ENCODE results near the gene PRKCI.
"Not testable (repeated sequence)": the region's sequence is repeated elsewhere in the genome, so short reads cannot be mapped to it uniquely, and the experiment has no call there.

PRKCI gene

DNA sequence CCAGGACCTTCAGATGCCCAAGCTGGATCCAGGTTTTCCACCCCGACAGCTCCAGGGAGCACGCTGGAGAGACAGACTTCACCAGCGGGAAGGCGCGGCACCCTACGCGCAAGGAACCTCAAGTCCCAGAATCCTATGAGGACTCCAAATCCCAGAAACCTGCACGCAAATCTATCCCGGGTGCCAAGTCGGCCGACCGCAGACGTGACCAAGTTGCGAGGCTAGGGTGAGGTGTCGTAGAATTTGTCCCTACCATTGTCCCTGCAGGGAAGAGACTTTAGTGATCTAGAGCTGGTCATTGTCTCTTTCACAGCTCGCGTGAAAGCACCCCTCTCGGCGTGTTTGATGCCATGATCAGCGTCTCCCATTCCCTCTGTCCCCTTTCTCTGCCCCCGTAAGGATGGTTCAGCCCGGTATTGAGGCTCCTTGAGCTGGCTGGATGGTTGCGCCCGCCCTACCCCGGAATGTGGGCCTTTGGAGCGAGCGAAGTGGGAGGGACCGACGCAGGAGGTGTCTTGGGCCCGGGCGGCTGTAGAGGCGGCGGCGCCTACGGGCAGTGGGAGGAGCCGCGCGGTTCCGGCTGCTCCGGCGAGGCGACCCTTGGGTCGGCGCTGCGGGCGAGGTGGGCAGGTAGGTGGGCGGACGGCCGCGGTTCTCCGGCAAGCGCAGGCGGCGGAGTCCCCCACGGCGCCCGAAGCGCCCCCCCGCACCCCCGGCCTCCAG, at the start of gene PRKCI:
Gene PRKCI (plus strand): TSS at position 501 of the 723 bp plus-strand sequence. CDS start 246 bp downstream, outside the sequence.
- H3K4me3 ChIP-seq (ENCODE audit: low read length), result peak within 1 kb of the TSS; percentile 68
- TF ChIP-seq, protein P1, sequence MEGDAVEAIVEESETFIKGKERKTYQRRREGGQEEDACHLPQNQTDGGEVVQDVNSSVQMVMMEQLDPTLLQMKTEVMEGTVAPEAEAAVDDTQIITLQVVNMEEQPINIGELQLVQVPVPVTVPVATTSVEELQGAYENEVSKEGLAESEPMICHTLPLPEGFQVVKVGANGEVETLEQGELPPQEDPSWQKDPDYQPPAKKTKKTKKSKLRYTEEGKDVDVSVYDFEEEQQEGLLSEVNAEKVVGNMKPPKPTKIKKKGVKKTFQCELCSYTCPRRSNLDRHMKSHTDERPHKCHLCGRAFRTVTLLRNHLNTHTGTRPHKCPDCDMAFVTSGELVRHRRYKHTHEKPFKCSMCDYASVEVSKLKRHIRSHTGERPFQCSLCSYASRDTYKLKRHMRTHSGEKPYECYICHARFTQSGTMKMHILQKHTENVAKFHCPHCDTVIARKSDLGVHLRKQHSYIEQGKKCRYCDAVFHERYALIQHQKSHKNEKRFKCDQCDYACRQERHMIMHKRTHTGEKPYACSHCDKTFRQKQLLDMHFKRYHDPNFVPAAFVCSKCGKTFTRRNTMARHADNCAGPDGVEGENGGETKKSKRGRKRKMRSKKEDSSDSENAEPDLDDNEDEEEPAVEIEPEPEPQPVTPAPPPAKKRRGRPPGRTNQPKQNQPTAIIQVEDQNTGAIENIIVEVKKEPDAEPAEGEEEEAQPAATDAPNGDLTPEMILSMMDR (conservative IDR thresholded peaks at IDR 0.05; ENCODE audit: low read length), result no peak
- peak; percentile 97 for DNase-seq (ENCODE audit: low read depth)

DNA sequence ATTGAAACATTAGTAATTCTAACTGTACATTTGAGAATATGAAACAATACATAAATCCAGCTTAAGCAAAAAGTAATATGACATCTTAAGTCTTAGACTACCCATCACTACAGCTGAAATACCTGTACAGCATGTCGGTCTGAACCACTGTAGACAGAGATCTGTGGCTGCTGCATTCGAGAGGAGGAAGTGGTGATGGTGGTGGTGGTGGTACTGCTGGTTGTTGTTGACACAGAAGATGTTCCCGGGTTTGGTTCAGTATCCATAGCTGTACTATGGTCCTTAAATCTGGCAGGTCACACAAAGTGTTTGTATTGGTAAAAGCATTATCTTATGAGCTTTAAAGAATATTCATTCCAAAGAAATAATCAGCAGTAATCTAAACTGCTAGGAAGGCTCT, 43.6 kb upstream of the PRKCI start:
- H3K4me3 ChIP-seq (ENCODE audit: low read length), result no peak overlapping the region
- DNase-seq (ENCODE audit: low read depth), result no peak
- TF ChIP-seq, protein P1 (conservative IDR thresholded peaks at IDR 0.05; ENCODE audit: low read length), result no peak

DNA sequence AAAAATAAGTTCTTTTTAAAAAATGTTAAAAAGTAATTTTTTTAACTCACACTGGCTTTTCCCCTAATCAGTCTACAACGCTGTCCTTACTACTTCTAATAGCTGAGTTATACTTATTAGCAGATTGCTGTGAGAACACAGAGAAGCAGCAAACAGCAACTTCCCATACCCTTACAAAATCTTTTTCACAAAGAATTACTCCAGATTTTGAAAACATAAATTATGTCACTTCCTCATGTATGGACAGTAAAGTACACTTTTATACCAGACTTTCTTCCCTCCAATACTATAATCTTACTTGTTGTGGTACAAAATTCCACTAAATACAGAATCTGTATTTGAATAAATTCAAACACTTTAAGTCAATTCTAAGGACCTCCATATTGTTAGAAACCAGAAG, 42.8 kb upstream of the PRKCI start:
- DNase-seq (ENCODE audit: low read depth), result no peak
- peak overlapping the region; percentile 77 for H3K4me3 ChIP-seq (ENCODE audit: low read length)
- TF ChIP-seq, protein P1 (conservative IDR thresholded peaks at IDR 0.05; ENCODE audit: low read length), result no peak

DNA sequence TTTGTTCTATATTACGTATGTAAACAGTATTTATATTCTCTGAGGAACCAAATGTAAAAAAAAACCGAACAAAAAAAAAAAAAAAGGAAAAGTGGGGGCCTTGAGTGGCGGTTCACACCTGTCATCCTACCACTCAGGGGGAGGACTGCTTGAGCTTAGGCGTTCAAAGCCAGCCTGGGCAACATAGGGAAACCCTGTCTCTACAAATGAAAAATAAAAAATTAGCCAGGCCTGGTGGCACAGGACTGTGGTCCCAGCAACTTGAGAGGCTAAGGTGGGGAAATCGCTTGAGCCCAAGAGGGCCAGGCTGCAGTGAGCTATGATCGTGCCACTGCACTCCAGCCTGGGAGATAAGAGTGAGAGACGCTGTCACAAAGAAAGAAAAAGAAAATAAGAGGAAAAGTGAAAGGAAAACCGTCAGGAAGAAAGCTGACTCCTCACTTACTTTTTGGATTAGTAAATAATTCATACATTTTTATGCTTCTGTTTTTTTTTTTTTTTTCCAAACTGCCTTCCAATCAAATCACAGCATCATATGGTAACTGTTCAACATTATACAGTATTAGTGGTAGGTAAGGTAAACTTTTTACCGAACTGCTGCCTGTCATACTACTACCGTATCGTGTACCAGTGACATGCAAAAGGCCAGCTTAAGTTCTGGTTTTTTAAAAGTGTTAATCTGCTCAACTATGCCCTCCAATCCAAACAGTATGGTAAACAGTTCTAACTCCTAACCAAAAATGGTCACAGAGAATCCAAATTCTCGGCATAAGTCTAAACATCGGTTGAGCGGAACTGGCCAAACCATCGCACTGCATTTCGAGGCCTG, 41.9 kb upstream of the PRKCI start:
- H3K4me3 ChIP-seq (ENCODE audit: low read length), result peak overlapping the region; percentile 77
- TF ChIP-seq, protein P1 (conservative IDR thresholded peaks at IDR 0.05; ENCODE audit: low read length), result no peak
- no peak for DNase-seq (ENCODE audit: low read depth)

DNA sequence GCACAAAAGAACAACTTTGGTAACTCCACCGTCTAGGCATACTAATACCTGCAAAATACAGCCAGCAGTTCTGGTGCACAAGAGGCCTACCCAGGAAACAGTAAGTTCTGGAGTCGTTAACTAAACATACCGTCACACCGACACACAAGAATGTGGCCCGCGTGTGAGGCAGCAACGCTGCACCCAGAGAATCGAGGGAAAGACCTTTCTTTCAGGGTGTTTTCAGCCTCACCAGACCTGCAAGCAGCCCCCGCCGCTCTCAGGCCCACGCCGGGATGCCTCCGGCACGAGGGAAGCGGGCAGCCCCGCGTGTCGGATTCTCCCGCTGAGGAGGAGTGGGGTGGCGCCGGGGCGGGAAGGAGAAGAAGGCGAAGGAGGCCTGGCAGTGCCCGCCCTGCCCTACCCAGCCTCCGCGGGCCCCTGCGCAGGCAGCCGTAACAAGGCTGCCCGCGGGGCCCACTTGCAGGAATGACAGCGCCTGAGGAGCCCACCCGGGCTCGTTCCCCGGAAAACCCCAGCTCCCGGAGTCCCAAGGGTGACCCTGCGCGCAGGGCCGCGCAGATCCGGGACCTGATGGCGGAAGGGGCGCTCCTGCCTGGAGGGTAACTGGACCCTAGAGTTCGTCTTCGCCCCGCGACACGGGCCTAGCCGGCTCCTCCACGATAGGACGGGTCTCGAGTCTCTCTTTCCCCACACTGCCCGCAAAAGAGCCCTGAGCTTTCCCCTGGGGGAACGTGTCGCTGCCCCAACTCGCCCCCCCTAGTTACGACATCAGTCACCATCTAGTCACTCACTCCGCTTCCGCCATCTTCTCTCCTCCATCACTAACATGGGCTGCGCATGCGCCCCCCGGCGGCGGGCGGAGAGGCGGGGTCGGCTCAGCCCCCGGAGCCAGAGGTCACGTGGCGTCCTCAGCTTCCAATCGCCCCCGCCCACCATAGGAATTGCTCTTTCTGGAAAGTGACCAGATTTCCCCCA, 41.0 kb upstream of the PRKCI start, which contains the start of gene PHC3:
Gene PHC3 (minus strand): TSS at position 826 of the 978 bp plus-strand sequence. CDS start 18 bp downstream, at position 808.
- DNase-seq (ENCODE audit: low read depth), result peak; percentile 90
- H3K4me3 ChIP-seq (ENCODE audit: low read length), result peak within 1 kb of the TSS; percentile 77
- TF ChIP-seq, protein P1 (conservative IDR thresholded peaks at IDR 0.05; ENCODE audit: low read length), result no peak

DNA sequence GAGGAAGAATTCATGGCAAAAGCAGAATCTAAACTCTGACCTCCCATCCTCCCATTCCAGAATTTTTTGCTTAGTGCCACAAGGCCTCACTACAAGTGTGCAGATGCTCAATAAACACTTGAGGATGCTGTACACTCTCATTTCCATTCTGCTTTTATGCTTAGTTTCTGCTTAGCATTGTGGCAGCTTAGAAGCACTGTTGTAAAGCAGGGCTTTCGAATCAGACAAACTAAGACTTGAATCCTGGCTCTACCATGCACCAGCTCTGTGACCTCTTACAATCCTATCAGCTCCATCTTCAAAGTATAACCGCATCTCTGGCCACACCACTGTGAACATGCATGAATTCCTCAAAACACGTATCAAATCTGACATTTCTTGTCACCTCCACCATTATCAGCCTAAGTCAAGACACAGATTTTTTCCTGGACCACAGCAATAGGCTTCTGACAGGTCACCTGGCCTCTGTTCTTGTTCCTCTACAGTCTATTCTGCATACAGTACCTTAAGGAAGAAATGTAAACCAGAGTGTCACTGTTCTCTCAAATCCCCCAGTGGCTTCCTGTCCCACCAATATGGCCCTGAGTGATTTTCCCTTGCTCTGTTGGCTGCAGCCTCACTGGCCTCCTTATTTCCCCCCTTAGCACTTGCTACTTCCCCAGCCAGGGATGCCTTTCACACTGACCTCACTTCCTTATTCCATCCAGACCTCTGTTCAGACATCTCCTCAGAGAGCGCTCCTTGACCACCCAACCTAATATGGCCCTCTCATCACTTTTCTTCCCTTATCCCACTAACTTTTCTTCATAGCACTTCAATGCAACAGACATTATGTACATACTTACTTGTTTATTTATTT, 32.6 kb upstream of the PRKCI start:
- no peak overlapping the region for H3K4me3 ChIP-seq (ENCODE audit: low read length)
- DNase-seq (ENCODE audit: low read depth), result no peak
- TF ChIP-seq, protein P1 (conservative IDR thresholded peaks at IDR 0.05; ENCODE audit: low read length), result no peak

DNA sequence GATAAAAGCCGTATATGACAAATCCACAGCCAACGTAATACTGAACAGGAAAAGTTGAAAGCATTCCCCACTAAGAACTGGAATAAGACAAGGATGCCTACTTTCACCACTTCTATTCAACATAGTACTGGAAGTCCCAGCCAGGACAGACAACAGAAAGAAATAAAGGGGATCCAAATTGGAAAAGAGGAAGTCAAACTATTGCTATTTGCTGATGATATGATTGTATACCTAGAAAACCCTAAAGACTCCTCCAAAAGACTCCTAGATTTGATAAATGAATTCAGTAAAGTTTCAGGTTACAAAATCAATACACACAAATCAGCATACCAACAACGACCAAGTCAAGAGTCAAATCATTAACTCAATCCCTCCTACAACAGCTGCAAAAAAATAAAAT, 26.5 kb upstream of the PRKCI start:
- DNase-seq (ENCODE audit: low read depth); H3K4me3 ChIP-seq (ENCODE audit: low read length): not testable (repeated sequence)
